ENCODE results near the gene AKT1. TPM values are rescaled to one million over a fixed set of nuclear protein-coding genes. Genes with fewer than 3 reads are reported as not detected.
A peak's percentile ranks its signal among the peaks of the same experiment; 100 is the strongest.

AKT1 gene
- total and polyA plus RNA-seq, 4 donors = 30.6 to 192 (median 58.7) TPM

- Histone ChIP-seq H3K27ac (ENCODE audit: low read depth in 1 of 2, low read length in 2 of 2) (peak overlapping the region; percentile 83 to 92), H3K4me1 (ENCODE audit: control insufficient read depth in 4 of 4, insufficient read depth in 4 of 4, low read length in 3 of 4) (peaks cover 12 to 52% (median 44%) of the 10 kb centered on the region in 4 donors), H3K4me3 (ENCODE audit: low read depth in 1 of 3, low read length in 3 of 3) (peak overlapping the region in 2 of 3 donors; percentile 7 to 85), H3K9me3 (ENCODE audit: control insufficient read depth in 4 of 4, low read length in 3 of 4) (no peaks in the 10 kb centered on the region), H3K36me3 (ENCODE audit: control insufficient read depth in 4 of 4, insufficient read depth in 3 of 4, low read depth in 1 of 4, low read length in 3 of 4) (peaks cover 2 to 17% (median 9%) of the 10 kb centered on the region in 4 donors), H3K9ac (ENCODE audit: low read depth in 1 of 2, low read length in 2 of 2) (peak overlapping the region in 1 of 2 donors; percentile 69), H3K27me3 (ENCODE audit: control insufficient read depth in 4 of 4, insufficient read depth in 4 of 4, low read length in 3 of 4) (no peaks in the 10 kb centered on the region)
- peak; percentile 19 for TF ChIP-seq TAF1 (conservative IDR thresholded peaks at IDR 0.05)
- TF ChIP-seq, protein P1, sequence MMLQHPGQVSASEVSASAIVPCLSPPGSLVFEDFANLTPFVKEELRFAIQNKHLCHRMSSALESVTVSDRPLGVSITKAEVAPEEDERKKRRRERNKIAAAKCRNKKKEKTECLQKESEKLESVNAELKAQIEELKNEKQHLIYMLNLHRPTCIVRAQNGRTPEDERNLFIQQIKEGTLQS (IDR thresholded peaks at IDR 0.05) = no peak
- no peak for TF ChIP-seq MAX (IDR thresholded peaks at IDR 0.05)
- no peak for TF ChIP-seq GABPA (IDR thresholded peaks at IDR 0.05 in 1 of 2, conservative IDR thresholded peaks at IDR 0.05 in 1 of 2)
- no peak for TF ChIP-seq ZBTB33 (IDR thresholded peaks at IDR 0.05)
- TF ChIP-seq SP1 (IDR thresholded peaks at IDR 0.05) = no peak
- TF ChIP-seq, protein P2, sequence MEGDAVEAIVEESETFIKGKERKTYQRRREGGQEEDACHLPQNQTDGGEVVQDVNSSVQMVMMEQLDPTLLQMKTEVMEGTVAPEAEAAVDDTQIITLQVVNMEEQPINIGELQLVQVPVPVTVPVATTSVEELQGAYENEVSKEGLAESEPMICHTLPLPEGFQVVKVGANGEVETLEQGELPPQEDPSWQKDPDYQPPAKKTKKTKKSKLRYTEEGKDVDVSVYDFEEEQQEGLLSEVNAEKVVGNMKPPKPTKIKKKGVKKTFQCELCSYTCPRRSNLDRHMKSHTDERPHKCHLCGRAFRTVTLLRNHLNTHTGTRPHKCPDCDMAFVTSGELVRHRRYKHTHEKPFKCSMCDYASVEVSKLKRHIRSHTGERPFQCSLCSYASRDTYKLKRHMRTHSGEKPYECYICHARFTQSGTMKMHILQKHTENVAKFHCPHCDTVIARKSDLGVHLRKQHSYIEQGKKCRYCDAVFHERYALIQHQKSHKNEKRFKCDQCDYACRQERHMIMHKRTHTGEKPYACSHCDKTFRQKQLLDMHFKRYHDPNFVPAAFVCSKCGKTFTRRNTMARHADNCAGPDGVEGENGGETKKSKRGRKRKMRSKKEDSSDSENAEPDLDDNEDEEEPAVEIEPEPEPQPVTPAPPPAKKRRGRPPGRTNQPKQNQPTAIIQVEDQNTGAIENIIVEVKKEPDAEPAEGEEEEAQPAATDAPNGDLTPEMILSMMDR (IDR thresholded peaks at IDR 0.05; ENCODE audit: low read depth, low read length, missing input control) = no peak
- TF ChIP-seq HNF4G (IDR thresholded peaks at IDR 0.05) = peak; percentile 40
- no peak for TF ChIP-seq RXRA (IDR thresholded peaks at IDR 0.05)
- TF ChIP-seq FOXA1 (IDR thresholded peaks at IDR 0.05) = no peak
- TF ChIP-seq, protein P3, sequence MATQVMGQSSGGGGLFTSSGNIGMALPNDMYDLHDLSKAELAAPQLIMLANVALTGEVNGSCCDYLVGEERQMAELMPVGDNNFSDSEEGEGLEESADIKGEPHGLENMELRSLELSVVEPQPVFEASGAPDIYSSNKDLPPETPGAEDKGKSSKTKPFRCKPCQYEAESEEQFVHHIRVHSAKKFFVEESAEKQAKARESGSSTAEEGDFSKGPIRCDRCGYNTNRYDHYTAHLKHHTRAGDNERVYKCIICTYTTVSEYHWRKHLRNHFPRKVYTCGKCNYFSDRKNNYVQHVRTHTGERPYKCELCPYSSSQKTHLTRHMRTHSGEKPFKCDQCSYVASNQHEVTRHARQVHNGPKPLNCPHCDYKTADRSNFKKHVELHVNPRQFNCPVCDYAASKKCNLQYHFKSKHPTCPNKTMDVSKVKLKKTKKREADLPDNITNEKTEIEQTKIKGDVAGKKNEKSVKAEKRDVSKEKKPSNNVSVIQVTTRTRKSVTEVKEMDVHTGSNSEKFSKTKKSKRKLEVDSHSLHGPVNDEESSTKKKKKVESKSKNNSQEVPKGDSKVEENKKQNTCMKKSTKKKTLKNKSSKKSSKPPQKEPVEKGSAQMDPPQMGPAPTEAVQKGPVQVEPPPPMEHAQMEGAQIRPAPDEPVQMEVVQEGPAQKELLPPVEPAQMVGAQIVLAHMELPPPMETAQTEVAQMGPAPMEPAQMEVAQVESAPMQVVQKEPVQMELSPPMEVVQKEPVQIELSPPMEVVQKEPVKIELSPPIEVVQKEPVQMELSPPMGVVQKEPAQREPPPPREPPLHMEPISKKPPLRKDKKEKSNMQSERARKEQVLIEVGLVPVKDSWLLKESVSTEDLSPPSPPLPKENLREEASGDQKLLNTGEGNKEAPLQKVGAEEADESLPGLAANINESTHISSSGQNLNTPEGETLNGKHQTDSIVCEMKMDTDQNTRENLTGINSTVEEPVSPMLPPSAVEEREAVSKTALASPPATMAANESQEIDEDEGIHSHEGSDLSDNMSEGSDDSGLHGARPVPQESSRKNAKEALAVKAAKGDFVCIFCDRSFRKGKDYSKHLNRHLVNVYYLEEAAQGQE (IDR thresholded peaks at IDR 0.05) = no peak
- TF ChIP-seq FOXA2 (IDR thresholded peaks at IDR 0.05) = no peak
- TF ChIP-seq JUND (IDR thresholded peaks at IDR 0.05) = no peak
- TF ChIP-seq RAD21 (IDR thresholded peaks at IDR 0.05) = no peak
- TF ChIP-seq EGR1 (IDR thresholded peaks at IDR 0.05; ENCODE audit: low read depth in 2 of 2) = no peak
- no peak for TF ChIP-seq YY1 (IDR thresholded peaks at IDR 0.05)
- TF ChIP-seq NR2F2 (IDR thresholded peaks at IDR 0.05) = no peak
- TF ChIP-seq HNF4A (conservative IDR thresholded peaks at IDR 0.05) = peak in 1 of 2 donors; percentile 70
- 7% methylated on average over 21 of the region's 21 CpGs for WGBS
- no peak for DNase-seq (ENCODE audit: low spot score)
These were observed 43.2 kb downstream of the AKT1 start for GRCh38 chr14:104752423-104752734.

Measured in liver (tissue), 9 donors.